ENCODE measurements around the gene FZD1. TPM values are rescaled to one million over a fixed set of nuclear protein-coding genes. Genes with fewer than 3 reads are reported as not detected.

The FZD1 gene
- total and polyA plus RNA-seq, 9 donors = 10.9 to 25.3 (median 18.1) TPM

- Histone ChIP-seq H3K36me3 (ENCODE audit: control insufficient read depth, insufficient read depth, low read length) (no peaks in the 10 kb centered on the region), H3K4me1 (ENCODE audit: control insufficient read depth, insufficient read depth, low read length) (no peaks in the 10 kb centered on the region), H3K9me3 (replicated peaks; ENCODE audit: control insufficient read depth, low read depth, low read length) (no peaks in the 10 kb centered on the region), H3K27me3 (ENCODE audit: control insufficient read depth, insufficient read depth, low read length) (no peaks in the 10 kb centered on the region), H3K27ac (ENCODE audit: low read length) (no peak overlapping the region), H3K4me3 (ENCODE audit: low read length) (no peak overlapping the region)
- no peak for DNase-seq
- WGBS (ENCODE audit: insufficient coverage) = no CpG with 5 or more reads among the region's 1 CpG
Measured at GRCh38 chr7:91280604-91281003, 16.4 kb downstream of the FZD1 start.

- Histone ChIP-seq H3K9me3 (replicated peaks; ENCODE audit: control insufficient read depth, low read depth, low read length) (no peaks in the 10 kb centered on the region), H3K27me3 (ENCODE audit: control insufficient read depth, insufficient read depth, low read length) (no peaks in the 10 kb centered on the region), H3K36me3 (ENCODE audit: control insufficient read depth, insufficient read depth, low read length) (no peaks in the 10 kb centered on the region), H3K4me1 (ENCODE audit: control insufficient read depth, insufficient read depth, low read length) (peaks cover 4% of the 10 kb centered on the region), H3K4me3 (ENCODE audit: low read length) (no peak overlapping the region), H3K27ac (ENCODE audit: low read length) (no peak overlapping the region)
- DNase-seq = no peak
- no CpG with 5 or more reads among the region's 7 CpGs for WGBS (ENCODE audit: insufficient coverage)
Measured at GRCh38 chr7:91285696-91286355, 21.6 kb downstream of the FZD1 start.

DNA sequence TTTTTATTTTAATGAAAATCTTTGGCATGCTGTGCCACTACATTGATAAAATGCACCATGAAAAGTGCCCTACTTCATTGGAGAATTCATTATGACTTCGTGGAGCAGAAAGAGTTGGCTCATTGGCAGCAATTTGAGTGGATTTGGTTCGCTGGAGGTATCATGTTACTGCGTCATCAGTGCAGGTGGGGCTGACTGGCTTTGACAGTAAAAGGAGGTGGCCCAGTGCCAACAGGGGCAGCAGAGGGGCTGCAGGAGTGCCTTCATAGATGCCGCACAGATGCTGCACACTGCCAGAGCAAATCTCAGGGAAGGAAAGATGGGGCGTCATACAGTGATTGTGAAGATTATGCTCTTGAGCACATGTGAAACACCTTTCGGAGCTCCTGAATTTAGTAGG, 22.2 kb downstream of the FZD1 start:
- H3K9me3 ChIP-seq (replicated peaks; ENCODE audit: control insufficient read depth, low read depth, low read length) = no peaks in the 10 kb centered on the region
- no peaks in the 10 kb centered on the region for H3K27me3 ChIP-seq (ENCODE audit: control insufficient read depth, insufficient read depth, low read length)
- H3K4me1 ChIP-seq (ENCODE audit: control insufficient read depth, insufficient read depth, low read length) = peaks cover 4% of the 10 kb centered on the region
- 79% methylated on average over 5 of the region's 6 CpGs for WGBS (ENCODE audit: insufficient coverage)
- no peak overlapping the region for H3K27ac ChIP-seq (ENCODE audit: low read length)
- DNase-seq = no peak
- H3K36me3 ChIP-seq (ENCODE audit: control insufficient read depth, insufficient read depth, low read length) = no peaks in the 10 kb centered on the region
- no peak overlapping the region for H3K4me3 ChIP-seq (ENCODE audit: low read length)

DNA sequence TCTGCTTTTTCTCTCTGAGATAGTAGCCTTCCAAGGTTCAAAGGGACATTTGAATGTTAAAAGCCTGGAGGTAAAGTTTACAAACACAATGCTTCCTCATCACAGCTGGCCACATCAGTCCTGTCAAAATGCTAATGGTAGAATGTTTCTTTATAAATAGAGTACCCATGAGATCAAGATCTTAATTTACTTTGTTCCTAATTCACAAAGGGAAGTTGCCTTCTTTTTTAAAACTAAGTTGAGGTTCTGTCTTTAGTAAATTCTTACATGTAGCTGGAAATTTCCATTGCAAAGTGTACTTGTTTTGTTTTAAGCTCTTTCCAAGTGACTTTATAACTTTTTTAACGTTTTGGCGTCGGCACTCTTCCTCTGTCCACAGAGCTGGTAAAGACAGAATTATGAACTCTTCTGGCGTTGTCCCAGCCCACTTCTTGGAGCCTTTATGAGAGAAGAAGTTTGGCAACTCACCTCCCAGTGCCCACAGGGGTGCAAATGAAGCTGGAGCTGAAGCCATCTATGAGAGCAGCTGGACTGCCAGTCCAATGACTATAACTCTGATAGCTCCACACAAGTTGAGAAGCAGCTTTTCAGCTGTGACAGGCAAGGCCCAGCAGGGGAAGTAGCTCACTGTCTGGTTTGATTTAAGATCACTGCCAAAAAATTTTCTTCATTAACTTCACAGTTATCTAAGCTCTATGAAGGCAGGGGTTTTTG, 23.3 kb downstream of the FZD1 start:
- WGBS (ENCODE audit: insufficient coverage) = 25% methylated on average over 1 of the region's 4 CpGs
- H3K9me3 ChIP-seq (replicated peaks; ENCODE audit: control insufficient read depth, low read depth, low read length) = no peaks in the 10 kb centered on the region
- no peak overlapping the region for H3K4me3 ChIP-seq (ENCODE audit: low read length)
- H3K4me1 ChIP-seq (ENCODE audit: control insufficient read depth, insufficient read depth, low read length) = peaks cover 4% of the 10 kb centered on the region
- DNase-seq = peak; percentile 64
- H3K27me3 ChIP-seq (ENCODE audit: control insufficient read depth, insufficient read depth, low read length) = no peaks in the 10 kb centered on the region
- no peak overlapping the region for H3K27ac ChIP-seq (ENCODE audit: low read length)
- no peaks in the 10 kb centered on the region for H3K36me3 ChIP-seq (ENCODE audit: control insufficient read depth, insufficient read depth, low read length)

GRCh38 chr7:91288208-91288824, 24.1 kb downstream of the FZD1 start:
- Histone ChIP-seq H3K4me3 (ENCODE audit: low read length) (no peak overlapping the region), H3K4me1 (ENCODE audit: control insufficient read depth, insufficient read depth, low read length) (peaks cover 4% of the 10 kb centered on the region), H3K27ac (ENCODE audit: low read length) (no peak overlapping the region), H3K27me3 (ENCODE audit: control insufficient read depth, insufficient read depth, low read length) (no peaks in the 10 kb centered on the region), H3K36me3 (ENCODE audit: control insufficient read depth, insufficient read depth, low read length) (no peaks in the 10 kb centered on the region), H3K9me3 (replicated peaks; ENCODE audit: control insufficient read depth, low read depth, low read length) (no peaks in the 10 kb centered on the region)
- peak; percentile 14 for DNase-seq
- WGBS (ENCODE audit: insufficient coverage) = 89% methylated on average over 2 of the region's 3 CpGs

GRCh38 chr7:91289633-91290254, 25.5 kb downstream of the FZD1 start:
- WGBS (ENCODE audit: insufficient coverage) = 79% methylated on average over 2 of the region's 5 CpGs
- Histone ChIP-seq H3K27me3 (ENCODE audit: control insufficient read depth, insufficient read depth, low read length) (no peaks in the 10 kb centered on the region), H3K27ac (ENCODE audit: low read length) (no peak overlapping the region), H3K36me3 (ENCODE audit: control insufficient read depth, insufficient read depth, low read length) (no peaks in the 10 kb centered on the region), H3K4me1 (ENCODE audit: control insufficient read depth, insufficient read depth, low read length) (peaks cover 4% of the 10 kb centered on the region), H3K9me3 (replicated peaks; ENCODE audit: control insufficient read depth, low read depth, low read length) (no peaks in the 10 kb centered on the region), H3K4me3 (ENCODE audit: low read length) (no peak overlapping the region)
- DNase-seq = no peak

- H3K36me3 ChIP-seq (ENCODE audit: control insufficient read depth, insufficient read depth, low read length) = no peaks in the 10 kb centered on the region
- H3K27ac ChIP-seq (ENCODE audit: low read length) = no peak overlapping the region
- no peaks in the 10 kb centered on the region for H3K27me3 ChIP-seq (ENCODE audit: control insufficient read depth, insufficient read depth, low read length)
- H3K4me3 ChIP-seq (ENCODE audit: low read length) = no peak overlapping the region
- WGBS (ENCODE audit: insufficient coverage) = 100% methylated on average over 2 of the region's 5 CpGs
- H3K4me1 ChIP-seq (ENCODE audit: control insufficient read depth, insufficient read depth, low read length) = peaks cover 4% of the 10 kb centered on the region
- DNase-seq = no peak
- no peaks in the 10 kb centered on the region for H3K9me3 ChIP-seq (replicated peaks; ENCODE audit: control insufficient read depth, low read depth, low read length)
Measured at GRCh38 chr7:91291302-91291701, 27.1 kb downstream of the FZD1 start.

GRCh38 chr7:91291902-91292301, 27.7 kb downstream of the FZD1 start:
- Histone ChIP-seq H3K4me3 (ENCODE audit: low read length) (no peak overlapping the region), H3K9me3 (replicated peaks; ENCODE audit: control insufficient read depth, low read depth, low read length) (no peaks in the 10 kb centered on the region), H3K4me1 (ENCODE audit: control insufficient read depth, insufficient read depth, low read length) (peaks cover 2% of the 10 kb centered on the region), H3K36me3 (ENCODE audit: control insufficient read depth, insufficient read depth, low read length) (no peaks in the 10 kb centered on the region), H3K27me3 (ENCODE audit: control insufficient read depth, insufficient read depth, low read length) (no peaks in the 10 kb centered on the region), H3K27ac (ENCODE audit: low read length) (no peak overlapping the region)
- DNase-seq = no peak
- WGBS (ENCODE audit: insufficient coverage) = no CpG with 5 or more reads among the region's 1 CpG

GRCh38 chr7:91292506-91292905, 28.3 kb downstream of the FZD1 start:
- Histone ChIP-seq H3K4me3 (ENCODE audit: low read length) (no peak overlapping the region), H3K27me3 (ENCODE audit: control insufficient read depth, insufficient read depth, low read length) (no peaks in the 10 kb centered on the region), H3K9me3 (replicated peaks; ENCODE audit: control insufficient read depth, low read depth, low read length) (no peaks in the 10 kb centered on the region), H3K27ac (ENCODE audit: low read length) (no peak overlapping the region), H3K36me3 (ENCODE audit: control insufficient read depth, insufficient read depth, low read length) (no peaks in the 10 kb centered on the region), H3K4me1 (ENCODE audit: control insufficient read depth, insufficient read depth, low read length) (peaks cover 2% of the 10 kb centered on the region)
- no peak for DNase-seq
- WGBS (ENCODE audit: insufficient coverage) = 87% methylated on average over 1 of the region's 1 CpG

- Histone ChIP-seq H3K4me1 (ENCODE audit: control insufficient read depth, insufficient read depth, low read length) (no peaks in the 10 kb centered on the region), H3K4me3 (ENCODE audit: low read length) (no peak overlapping the region), H3K27me3 (ENCODE audit: control insufficient read depth, insufficient read depth, low read length) (no peaks in the 10 kb centered on the region), H3K27ac (ENCODE audit: low read length) (no peak overlapping the region), H3K9me3 (replicated peaks; ENCODE audit: control insufficient read depth, low read depth, low read length) (no peaks in the 10 kb centered on the region), H3K36me3 (ENCODE audit: control insufficient read depth, insufficient read depth, low read length) (no peaks in the 10 kb centered on the region)
- no peak for DNase-seq
- 100% methylated on average over 2 of the region's 2 CpGs for WGBS (ENCODE audit: insufficient coverage)
Measured at GRCh38 chr7:91293136-91293535, 28.9 kb downstream of the FZD1 start.
